Osteocyte (in vitro differentiated cells): ENCODE measurements around the gene GAB2. TPM values are rescaled to one million over a fixed set of nuclear protein-coding genes. Genes with fewer than 3 reads are reported as not detected.
"Not testable (repeated sequence)": the region's sequence is repeated elsewhere in the genome, so short reads cannot be mapped to it uniquely, and the experiment has no call there.

Experiments used
- DNase-seq: peaks from one replicate; pipeline ENCODE4 v3.0.0; 2021; ENCODE audit warnings: mixed read lengths; ENCODE audit not compliant: unreplicated experiment; ENCODE audit errors: extremely low spot score
- H3K27ac Mint-ChIP-seq: one replicate; pipeline ENCODE4 v1.8.0; 2021; ENCODE audit warnings: mild to moderate bottlenecking, mixed read lengths; ENCODE audit not compliant: unreplicated experiment
- H3K27me3 Mint-ChIP-seq: one replicate; pipeline ENCODE4 v1.8.0; 2021; ENCODE audit warnings: mixed read lengths; ENCODE audit not compliant: unreplicated experiment
- H3K36me3 Mint-ChIP-seq: one replicate; pipeline ENCODE4 v1.8.0; 2021; ENCODE audit warnings: mixed read lengths; ENCODE audit not compliant: unreplicated experiment
- H3K4me1 Mint-ChIP-seq: one replicate; pipeline ENCODE4 v1.8.0; 2021; ENCODE audit warnings: mixed read lengths; ENCODE audit not compliant: unreplicated experiment
- H3K4me3 Mint-ChIP-seq: one replicate; pipeline ENCODE4 v1.8.0; 2021; ENCODE audit warnings: mild to moderate bottlenecking, moderate library complexity, mixed read lengths; ENCODE audit not compliant: unreplicated experiment
- H3K9me3 Mint-ChIP-seq: one replicate; pipeline ENCODE4 v1.8.0; 2021; ENCODE audit warnings: mixed read lengths; ENCODE audit not compliant: unreplicated experiment
- CTCF ChIP-seq: fragments of 200-600 bp; sonication (generic); IDR thresholded peaks from 2 replicates; pipeline ENCODE4 v1.5.0; 2021; ENCODE audit warnings: antibody characterized with exemption, mild to moderate bottlenecking, moderate library complexity
- long read RNA-seq: library from polyadenylated mRNA; unstranded; transcript quantifications from one replicate; pipeline ENCODE4 v2.0.0, GENCODE V29; 2021
- total RNA-seq: library from RNA; stranded (reverse); gene quantifications from 2 replicates; pipeline ENCODE4 v1.2.1, GENCODE V29; 2021

Gene GAB2
- total RNA-seq, result 11.4 TPM in 2 replicates
- long read RNA-seq, partial matches to known transcripts, result 0 of 3 reads
- long read RNA-seq, other reads (novel, unspliced or antisense), result 3 of 3 reads

DNA sequence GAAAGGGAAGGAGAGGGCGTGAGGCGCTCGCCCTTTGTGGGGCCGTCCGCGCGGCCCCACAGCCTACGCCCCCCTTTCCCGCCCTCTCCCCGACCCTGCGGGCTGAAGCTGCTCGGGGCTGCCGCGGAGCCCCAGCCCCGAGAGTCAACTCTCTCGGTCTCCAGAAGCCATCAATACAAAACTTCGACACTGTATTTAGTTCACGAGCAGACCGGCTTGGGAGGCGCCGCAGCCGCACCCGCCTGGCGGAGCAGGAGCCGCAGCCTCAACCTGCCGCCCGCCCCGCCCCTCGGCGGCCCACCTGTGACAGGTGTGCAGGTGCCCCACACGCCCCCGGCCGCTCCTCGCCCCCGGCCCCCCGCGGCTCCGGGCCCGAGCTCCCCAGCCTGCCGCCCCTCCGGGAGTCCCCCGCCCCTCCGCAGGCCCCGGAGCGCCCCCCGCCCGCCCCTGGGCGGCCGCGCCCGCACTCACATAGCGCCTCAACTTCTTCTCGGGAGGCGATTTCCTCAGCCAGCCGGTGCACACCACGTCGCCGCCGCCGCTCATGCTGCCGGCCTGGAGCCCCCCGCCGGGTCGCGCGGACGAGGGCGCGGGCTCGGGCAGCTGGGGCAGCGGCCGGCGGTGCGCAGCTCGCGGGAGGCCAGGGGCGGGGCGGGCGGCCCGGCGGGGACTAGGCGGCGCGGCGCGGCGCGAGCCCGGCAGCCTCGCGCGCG, at the start of gene GAB2:
Gene GAB2 (minus strand): TSS at position 646 of the 713 bp plus-strand sequence. CDS start 100 bp downstream, at position 546.
- DNase-seq, result no peak
- Mint-ChIP-seq H3K27me3 (no peaks in the 10 kb centered on the region), H3K9me3 (no peaks in the 10 kb centered on the region), H3K27ac (peak within 1 kb of the TSS; percentile 98), H3K36me3 (no peaks in the 10 kb centered on the region), H3K4me1 (peaks cover 33% of the 10 kb centered on the region), H3K4me3 (peak within 1 kb of the TSS; percentile 94)
- no peak for TF ChIP-seq CTCF

- H3K27ac Mint-ChIP-seq, result no peak overlapping the region
- H3K9me3 Mint-ChIP-seq, result no peaks in the 10 kb centered on the region
- H3K36me3 Mint-ChIP-seq, result peaks cover 21% of the 10 kb centered on the region
- H3K27me3 Mint-ChIP-seq, result no peaks in the 10 kb centered on the region
- DNase-seq, result no peak
- no peaks in the 10 kb centered on the region for H3K4me1 Mint-ChIP-seq
- no peak for TF ChIP-seq CTCF
- no peak overlapping the region for H3K4me3 Mint-ChIP-seq
Measured at GRCh38 chr11:78467370-78467769, 49.8 kb upstream of the GAB2 start.

DNA sequence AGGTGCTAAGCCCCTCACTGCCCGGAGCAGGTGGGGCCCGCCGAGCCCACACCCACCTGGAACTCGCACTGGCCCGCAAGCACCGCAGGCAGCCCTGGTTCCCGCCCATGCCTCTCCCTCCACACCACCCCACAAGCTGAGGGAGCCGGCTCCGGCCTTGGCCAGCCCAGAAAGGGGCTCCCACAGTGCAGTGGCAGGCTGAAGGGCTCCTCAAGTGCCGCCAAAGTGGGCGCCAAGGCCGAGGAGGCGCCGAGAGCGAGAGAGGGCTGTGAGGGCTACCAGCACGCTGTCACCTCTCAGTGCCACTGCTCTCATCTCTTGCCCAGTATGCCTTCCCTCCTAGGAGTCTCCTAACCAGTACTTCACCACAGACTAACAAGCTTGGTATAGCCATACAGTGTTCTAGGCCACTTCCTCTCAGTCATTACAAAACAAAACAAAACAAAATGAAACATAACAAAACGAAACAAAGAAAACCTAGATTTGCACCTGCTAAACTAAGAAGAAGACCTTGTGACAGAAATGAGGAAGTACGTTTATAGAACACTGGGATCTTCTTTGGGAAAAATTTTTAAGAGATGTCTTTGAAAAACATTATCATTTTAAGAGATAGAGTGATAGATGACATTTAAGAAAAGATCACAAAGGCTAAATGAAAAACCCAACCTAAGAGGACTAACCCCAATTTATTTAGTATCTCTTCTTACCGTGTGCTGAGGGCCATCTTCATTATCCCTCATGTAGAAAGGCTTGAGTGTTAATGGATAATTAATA, 47.7 kb upstream of the GAB2 start:
- Mint-ChIP-seq H3K27me3 (no peaks in the 10 kb centered on the region), H3K9me3 (no peaks in the 10 kb centered on the region), H3K4me3 (no peak overlapping the region), H3K36me3 (peaks cover 22% of the 10 kb centered on the region), H3K4me1 (peaks cover 4% of the 10 kb centered on the region), H3K27ac (no peak overlapping the region)
- no peak for TF ChIP-seq CTCF
- no peak for DNase-seq

GRCh38 chr11:78464787-78465168, 47.2 kb upstream of the GAB2 start:
- H3K9me3 Mint-ChIP-seq, DNase-seq, H3K4me1 Mint-ChIP-seq, H3K27me3 Mint-ChIP-seq, H3K4me3 Mint-ChIP-seq, H3K27ac Mint-ChIP-seq: not testable (repeated sequence)
- H3K36me3 Mint-ChIP-seq, result peaks cover 23% of the 10 kb centered on the region

DNA sequence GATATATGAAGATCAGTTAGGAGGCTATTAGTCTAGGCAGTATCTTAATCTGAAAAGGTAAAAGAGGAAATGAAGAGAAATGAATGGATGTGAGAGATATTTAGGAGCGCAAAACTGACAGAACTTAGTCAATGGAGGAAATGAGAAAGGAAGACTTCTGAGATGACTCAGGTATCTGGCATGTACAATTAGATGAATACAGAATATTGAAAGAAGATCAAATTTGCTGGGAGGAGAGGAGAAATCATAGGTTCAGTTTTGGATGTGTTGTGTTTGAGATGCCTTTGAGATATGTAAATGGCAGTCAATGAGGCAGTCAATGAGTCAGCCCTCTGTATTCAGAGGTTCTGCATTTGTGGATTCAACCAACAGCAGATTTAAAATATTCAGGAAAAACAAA, 42.9 kb upstream of the GAB2 start:
- no peaks in the 10 kb centered on the region for H3K27me3 Mint-ChIP-seq
- peaks cover 28% of the 10 kb centered on the region for H3K36me3 Mint-ChIP-seq
- peaks cover 7% of the 10 kb centered on the region for H3K4me1 Mint-ChIP-seq
- H3K9me3 Mint-ChIP-seq, result no peaks in the 10 kb centered on the region
- no peak overlapping the region for H3K4me3 Mint-ChIP-seq
- H3K27ac Mint-ChIP-seq, result no peak overlapping the region
- no peak for TF ChIP-seq CTCF
- DNase-seq, result no peak
